HG02943 (cell line): ENCODE results near the gene A4GALT.

ENCODE experiments used
- ATAC-seq: cut with Tn5 transposase; IDR thresholded peaks from one replicate; pipeline ENCODE4 v1.9.1; 2021; ENCODE audit warnings: mild to moderate bottlenecking, low read depth, moderate library complexity; ENCODE audit not compliant: unreplicated experiment

Gene A4GALT

DNA sequence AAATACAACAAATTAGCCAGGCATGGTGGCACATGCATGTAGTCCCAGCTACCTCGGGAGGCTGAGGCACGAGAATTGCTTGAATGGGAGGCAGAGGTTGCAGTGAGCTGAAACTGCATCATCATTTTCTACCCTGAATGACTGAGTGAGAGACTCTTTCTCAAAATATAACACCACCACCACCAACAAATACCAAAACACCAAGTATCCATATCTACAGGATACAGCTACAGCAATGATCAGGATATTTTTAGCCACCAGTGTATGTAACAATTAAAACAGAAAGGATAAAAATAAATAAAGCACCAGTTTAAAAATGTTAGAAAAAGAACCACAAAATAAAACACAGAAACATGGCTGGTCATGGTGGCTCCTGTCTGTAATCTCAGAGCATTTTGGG lies 13.2 kb downstream of the A4GALT start:
- ATAC-seq: no peak

DNA sequence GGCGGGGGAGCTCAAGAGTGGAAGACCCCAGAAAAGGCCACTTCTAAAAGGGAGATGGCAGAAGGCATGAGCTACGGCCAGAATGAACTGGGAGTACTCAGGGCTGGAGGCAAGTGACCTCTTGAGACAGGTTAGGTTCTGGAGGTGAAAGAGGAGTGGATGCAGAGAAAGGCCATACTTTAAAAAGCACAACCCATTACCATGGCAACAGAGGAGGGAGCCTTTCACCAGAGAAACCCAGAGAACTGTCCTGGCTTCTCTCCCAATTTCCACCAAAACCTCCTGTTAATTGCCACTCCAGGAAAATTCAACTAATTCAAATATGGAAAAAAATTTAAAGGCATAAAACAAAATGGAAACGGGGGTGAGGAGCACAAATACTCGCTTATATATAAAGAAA lies 15.8 kb downstream of the A4GALT start:
- no peak for ATAC-seq

DNA sequence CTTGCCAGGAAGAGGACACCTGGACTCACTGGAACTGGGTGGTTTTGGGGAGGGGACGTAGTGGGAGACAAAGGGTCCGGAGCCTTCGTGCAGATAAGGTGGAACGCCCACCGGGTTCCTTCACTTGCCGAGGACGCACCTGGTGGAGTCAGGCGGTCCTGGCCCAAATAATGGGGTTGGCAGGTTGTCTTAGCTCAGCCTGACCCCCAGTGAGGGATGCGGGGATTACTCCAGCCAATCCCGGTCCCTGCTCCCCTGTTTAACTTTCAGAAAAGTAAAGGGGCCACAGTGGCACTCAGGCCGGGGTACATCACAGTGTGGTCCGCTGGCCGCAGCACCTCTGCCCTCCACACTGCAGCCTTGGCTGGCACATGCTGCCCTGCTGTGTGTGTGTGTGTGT lies 18.0 kb downstream of the A4GALT start:
- ATAC-seq: no peak

DNA sequence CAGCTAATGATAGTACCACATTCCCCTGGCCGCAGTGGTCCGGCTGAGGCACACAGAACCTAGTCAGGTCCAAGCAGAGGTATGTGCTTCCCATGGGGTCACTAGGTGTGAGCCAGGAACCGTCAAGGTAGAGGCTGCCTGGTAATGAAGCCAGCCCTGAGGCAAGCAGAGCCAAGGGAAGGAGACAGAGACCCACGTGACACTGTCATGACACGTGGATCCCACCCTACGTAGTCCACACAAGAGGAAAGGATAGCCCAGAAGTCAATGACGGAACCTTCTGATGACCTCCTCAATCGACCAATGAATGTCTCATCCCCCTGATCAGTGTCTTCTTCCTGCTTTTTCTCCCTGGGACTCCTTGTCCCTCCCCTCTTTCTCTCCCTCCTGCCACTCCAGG lies 19.0 kb downstream of the A4GALT start:
- ATAC-seq: no peak

DNA sequence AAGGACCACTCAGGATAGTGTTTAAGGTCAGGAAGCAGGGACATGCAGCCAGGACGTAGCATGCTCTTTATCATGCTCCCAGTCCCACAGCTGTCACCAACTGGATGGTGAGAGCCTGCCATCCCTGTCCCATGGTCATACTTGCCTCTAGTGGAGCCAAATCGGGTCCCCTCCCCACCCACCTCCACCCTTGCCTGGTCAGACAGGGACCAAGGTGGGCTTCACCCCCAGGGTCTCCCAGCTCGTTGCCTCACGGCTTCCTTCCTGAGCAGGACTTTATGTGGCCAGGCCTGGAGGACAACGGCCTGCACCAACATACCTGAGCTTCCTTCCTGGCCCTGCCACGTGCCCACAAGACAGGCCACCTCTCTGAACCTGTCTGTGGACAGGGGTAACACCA lies 19.8 kb downstream of the A4GALT start:
- no peak for ATAC-seq

DNA sequence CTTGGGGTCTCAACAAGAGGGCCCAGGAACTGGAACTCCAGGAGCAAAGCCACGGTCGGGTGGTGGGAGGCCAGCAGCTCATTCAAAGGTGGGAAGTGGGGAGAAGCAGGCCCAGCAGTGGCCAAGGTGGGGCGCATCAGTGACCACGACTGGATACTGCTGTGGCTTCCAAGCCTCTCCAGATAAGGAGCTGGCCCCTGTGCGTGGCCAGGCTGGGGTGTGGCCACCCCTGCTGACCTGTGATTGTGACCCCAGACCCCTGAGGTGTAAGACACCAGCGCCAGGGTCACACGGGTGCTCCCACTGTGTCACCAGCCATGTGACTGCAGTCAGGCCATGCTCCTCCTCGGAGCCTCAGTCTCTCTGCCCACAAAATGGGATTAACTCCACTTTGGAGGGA lies 20.3 kb downstream of the A4GALT start:
- ATAC-seq: no peak

DNA sequence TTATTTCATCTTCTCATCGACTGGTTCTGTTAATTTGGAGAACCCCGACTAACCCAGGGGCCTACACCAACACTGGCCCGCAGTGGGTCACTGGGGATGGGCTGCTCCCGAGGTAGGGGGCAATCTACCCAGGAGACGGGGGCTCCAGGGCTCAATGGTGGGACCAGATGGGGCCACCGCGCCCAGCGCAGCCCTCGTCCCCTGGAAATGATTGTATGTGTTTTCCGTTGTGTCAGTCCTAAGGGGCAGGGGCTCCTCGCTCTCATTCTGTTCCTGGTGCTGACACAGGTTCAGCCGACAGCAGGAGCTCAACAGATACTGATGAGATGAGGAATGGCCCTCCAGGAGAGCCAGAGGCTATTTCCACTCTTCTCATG lies 20.7 kb downstream of the A4GALT start:
- ATAC-seq: no peak

DNA sequence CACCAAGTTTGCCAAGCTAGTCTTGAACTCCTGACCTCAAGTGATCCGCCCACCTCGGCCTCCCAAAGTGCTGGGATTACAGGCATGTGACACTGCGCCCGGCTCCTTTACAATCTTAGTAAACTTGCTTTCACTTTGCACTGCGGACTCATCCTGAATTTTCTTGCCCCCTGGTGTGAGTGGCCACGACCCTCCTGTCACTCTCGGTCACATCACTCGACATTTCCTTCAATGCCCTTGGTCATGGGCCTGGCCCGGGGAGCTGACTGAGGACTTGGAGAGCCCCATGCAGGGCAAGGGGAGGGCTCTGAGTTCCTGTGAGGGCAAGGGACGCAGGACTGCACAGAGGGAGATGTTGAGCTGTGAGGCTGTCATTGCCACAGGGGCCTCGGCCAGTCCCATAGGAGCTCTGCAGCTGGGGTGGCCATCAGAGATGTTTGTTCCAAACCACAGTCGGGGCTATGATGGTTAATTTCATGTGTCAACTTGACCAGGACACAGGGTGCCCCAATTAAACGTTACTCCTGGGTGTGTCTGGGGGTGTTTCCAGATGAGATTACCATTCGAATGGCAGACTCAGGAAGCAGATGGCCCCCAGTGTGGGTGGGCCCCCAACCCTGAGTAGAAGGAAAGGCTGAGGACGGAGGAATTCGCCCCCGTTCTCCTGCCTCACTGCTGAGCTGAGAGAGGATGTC lies 21.2 kb downstream of the A4GALT start:
- no peak for ATAC-seq

DNA sequence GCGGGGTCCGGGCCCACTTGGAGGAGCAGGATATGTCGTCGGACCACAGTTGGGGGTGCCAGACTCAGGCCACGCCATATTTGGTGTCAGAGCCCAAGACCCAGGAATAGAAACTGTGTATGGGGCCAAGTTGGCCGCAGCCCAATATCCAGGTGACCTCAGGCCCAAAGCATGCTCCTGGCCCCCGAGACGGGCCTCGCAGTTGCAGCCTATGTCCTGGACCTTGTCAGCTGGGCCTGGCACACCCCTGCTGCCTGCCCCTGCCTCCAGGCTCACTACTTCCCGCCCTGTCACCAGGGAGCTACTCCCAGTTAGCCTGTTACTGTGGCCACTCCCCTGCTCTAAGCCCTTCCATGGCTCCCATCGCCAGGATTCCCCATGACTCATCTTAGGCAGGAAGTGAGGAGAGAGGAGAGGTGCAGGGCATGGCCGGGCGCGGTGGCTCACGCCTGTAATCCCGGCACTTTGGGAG lies 23.1 kb downstream of the A4GALT start:
- no peak for ATAC-seq

DNA sequence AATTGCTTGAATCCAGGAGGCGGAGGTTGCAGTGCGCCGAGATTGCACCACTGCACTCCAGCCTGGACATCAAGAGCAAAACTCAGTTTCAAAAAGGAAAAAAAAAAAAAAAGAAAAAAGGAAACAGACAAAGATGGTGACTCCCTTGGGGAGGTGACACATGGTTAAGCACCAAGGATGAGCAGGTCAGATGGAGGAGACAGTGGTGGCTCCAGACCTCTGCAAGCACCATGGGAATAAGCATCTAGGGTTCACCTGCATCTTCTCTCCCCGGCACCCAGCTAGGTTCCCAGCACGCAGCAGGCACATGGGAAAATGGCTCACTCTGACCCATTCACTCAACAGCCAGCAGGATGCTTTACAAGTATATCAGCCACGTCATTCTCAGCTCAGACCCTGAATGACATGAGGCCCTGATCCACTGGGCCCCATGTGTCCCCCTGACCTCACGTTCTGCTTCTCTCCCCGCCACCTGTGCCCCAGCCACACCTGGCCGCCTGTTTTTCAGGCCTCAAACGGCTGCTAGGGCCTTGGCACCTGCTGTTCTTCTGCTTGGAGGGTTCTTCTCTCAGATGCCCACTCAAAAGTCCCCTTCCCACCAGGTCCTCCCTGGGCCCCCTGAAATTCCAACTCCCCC lies 24.2 kb downstream of the A4GALT start:
- ATAC-seq: no peak

DNA sequence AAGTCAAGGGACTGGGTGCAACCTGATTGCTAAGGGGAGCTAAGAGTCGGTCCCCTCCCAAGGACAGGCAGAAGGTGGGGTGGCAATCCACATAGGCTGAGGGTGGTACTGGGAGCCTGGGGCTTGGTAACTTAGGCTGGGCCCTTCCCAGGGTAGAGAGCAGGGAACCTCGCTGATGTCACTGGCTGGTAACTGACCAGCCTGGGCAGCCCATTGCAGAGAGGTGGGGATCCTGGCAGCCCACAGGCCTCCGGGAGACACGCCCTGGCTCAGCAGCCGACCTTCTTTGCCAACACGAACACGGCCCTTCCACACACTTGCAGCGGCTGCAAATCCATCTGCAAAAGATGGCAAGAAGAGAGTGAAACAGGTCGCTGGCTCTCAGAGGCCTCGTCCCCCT lies 25.4 kb downstream of the A4GALT start:
- no peak for ATAC-seq

DNA sequence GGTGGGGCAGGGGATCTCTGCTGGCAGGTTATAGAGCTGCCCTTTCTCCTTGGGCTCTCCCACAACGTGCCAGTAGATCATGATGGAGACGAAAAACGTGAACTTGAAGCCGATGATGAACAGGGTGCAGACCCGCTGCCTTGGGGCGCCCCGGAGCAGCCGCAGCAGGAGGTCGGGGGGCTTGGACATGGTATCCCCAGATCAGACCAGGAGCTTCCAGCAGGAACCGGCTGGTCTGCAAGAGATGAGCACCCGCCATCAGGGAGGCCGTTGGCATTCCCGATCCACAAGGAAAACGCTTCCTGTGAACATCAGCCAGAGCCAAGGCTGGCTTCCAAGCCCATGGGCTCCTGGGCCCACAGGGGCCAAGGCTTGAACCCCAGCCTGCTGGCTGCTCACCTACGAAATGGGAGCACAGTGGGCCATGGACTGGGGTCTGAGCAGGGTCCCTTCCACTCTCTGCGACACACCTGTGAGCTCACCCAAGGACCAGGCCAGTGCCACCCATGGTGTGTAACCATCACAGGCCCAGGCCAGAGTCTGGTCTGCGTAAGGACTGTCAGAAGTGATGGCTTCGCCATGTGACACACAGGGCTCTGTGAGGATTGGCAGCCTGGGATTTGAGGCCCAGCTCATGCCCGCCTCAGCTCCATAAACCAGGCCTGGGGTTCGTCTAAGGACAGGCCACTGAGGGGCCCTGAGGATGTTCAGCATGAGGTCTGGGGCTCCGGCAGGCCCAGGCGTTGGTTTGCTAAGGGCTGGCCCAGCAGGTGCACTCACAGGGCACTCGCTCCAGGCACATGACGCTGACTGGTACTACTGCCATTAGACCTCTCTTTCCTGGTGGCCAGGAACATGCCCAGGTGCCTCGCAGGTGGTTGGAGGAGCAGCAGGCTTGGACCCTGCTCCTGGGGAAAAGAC lies 26.6 kb downstream of the A4GALT start:
- ATAC-seq: no peak

DNA sequence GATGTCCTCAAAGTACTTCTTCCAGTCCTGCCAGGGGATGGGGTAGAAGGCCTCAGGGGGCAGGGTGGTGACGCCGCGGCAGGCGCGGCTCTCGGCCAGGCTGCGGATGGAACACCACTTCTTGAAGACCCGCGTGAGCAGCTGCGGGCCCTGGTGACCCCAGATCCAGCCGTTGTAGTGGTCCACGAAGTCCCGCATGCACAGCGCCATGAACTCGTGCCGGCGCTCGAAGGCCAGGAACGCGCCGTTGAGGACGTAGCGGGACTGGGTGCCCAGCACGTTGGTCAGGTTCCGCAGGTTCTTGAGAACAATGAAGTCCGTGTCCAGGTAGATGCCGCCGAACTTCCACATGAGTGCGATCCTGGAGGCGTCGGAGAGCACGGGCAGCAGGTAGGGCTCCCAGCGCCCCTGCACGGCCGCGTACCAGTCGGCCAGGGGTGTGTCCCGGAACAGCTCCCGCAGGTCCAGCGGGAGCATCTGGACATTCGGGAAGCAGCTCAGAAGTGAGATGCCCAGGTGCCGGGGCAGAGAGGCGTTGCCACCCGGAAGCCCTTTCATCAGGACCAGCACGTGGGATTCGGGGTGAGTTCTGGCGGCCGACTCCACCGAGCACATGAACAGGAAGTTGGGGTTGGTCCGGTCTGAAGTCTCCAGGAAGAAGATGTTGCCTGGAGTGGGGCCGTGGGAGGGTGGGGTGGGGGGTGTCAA lies 27.5 kb downstream of the A4GALT start:
- no peak for ATAC-seq

DNA sequence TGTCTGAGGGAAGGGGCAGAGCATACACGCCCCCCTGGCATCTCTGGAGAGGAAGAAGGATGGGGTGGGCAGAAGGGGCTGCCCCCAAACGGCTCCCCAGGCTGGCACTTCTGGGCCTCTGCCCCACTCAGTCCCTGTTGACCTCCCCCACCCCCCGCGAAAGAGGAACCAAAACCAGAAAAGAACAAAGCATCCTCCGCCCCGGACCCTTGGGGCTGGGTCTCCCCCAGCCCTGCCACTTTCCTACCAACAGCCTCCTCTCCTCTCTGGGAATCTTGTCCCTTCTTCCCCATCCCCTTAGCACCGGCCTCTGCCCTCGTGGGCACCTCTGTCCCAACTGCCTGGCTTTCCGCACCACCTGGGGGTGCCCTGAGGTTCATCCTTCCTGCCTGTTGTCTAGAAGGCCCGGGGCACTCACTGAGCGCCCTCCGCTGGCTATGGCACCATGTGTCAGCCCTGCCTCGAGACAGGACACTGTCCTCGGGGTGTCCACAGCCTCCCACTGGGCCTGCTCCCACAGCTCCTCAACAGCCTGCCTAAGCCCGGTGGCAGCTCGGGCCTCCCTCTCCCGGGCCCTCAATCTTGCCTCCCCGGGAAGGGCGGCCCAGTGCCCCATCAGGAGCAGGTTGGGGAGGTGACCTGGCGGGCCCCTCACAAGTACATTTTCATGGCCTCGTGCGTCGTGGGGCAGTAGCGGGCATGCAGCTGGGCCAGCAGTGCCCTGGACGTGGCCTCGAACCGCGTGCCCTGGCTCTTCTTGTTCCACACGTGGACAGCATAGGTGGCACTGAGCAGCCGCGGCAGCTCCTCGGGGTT lies 28.2 kb downstream of the A4GALT start:
- no peak for ATAC-seq

DNA sequence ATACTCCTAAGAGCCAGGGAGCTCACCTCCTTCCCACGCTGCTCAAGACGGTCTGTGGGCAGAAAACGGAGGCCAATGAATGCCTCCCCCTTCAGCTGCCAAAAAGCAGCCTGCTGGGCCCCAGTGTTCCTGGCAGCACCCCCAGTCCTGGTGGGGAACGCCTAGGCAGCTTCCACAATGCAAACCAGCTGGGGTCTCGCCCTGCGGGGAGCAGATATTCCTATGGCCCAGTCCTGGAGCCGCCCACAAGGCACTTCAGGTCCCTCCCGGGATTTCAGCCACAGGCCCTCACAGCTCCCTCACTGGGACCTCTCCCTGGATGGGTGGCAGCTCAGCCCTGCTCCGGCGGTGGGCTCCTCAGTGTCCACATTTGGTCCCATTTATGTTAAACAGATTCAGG lies 29.2 kb downstream of the A4GALT start:
- no peak for ATAC-seq

DNA sequence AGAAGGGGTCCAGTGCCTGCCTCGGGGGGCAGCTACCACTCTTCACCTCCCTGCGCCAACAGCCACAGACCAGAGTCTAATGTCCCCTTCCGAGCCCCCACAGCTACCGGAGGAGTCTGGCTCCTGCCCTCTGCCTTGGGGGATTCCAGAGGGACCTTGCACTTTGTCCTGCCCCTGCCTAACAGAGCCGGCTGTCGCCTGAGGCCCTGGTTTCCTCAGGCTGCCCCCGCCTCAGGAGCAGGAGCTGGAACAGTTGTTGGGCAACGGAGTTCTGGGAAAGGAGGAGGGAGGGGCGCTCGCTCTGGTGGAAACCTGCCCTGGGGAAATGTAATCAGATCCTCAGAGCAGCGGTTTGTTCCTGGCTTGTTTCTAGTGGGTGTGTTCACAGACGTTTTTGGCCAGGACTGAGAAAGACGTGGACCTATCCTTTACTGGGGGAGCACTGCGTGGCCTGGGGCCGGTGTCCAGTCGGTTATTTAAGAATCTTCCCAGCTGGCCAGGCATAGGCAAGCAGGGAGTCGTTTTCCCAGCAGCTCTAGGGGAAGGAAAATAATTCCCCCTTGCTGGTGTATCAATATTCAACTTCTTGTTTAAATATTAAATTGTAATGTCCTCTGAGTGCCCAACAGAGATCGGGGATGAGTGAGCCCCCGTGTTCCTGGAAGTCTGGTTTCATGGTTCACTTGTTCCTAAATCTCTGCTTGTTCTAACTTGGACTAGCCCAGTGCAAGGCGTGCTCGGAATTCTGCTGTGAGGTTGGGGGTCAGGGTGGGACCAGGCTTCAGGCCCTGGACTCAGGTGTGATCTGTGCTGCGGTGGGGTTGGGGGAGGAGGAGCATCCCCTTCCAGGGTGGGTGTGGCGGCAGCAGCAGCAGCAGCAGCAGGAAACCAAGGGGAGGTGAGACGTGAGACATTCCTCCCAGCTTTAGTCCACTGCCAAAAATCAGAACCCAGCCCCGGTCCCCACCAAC lies 32.1 kb downstream of the A4GALT start:
- no peak for ATAC-seq

DNA sequence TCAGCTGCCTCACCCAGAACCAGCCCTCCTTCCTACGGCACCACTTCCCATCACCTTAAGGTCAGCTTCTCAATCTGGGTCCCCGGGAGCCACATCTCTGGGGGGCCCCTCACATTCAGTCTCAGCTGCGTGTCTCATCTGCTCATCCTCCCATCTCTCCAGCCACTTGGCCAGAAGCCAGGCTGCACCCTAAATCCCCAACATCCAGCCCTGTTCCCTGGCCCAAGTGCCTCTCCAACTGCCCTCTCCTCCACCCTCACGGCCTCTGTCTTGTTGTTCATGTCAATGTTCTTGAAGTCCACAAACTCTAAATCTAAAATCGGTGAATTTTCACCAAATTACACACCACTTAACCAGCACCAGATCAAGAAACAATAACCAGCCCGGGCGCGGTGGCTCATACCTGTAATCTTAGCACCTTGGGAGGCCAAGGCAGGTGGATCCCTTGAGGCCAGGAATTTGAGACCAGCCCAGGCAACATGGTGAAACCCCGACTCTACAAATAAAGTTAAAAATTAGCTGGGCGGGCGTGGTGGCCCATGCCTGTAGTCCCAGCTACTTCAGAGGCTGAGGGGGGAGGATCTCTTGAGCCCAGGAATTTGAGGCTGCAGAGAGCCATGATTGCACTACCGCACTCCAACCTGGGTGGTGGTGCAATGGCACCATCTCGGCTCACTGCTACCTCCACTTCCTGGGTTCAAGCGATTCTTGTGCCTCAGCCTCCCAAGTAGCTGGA lies 33.7 kb downstream of the A4GALT start:
- no peak for ATAC-seq
